Panc1 (cell line): ENCODE measurements around the gene ABCG1. TPM values are rescaled to one million over a fixed set of nuclear protein-coding genes. Genes with fewer than 3 reads are reported as not detected.

ENCODE experiments used
- ATAC-seq: fragments of 200-7000 bp; cut with Tn5 transposase; 2 replicates; pipeline ENCODE4 v1.9.1; 2020; ENCODE audit warnings: mild to moderate bottlenecking, moderate library complexity
- BruUV-seq: library from RNA; stranded (reverse); fragments of 400-500 nt; replicated peaks from 2 replicates; lab custom pipeline; 2021; lab: Mats Ljungman, UMichigan
- CTCF ChIA-PET: fragments of 300-600 bp; sonication (Branson Sonifier 250); formaldehyde crosslinking; loops from one replicate; lab custom pipeline; 2022; ENCODE audit warnings: antibody characterized with exemption; lab: Charles Lee
- POLR2A ChIA-PET: fragments of 300-600 bp; sonication (Branson Sonifier 250); formaldehyde crosslinking; loops from one replicate; lab custom pipeline; 2022; ENCODE audit warnings: antibody characterized with exemption; lab: Charles Lee
- DNase-seq: peaks from one replicate; pipeline ENCODE4 v3.0.0-alpha.2; 2010; ENCODE audit warnings: low read depth, low spot score
- H3K27ac ChIP-seq: 2 replicates; pipeline ENCODE4 v1.5.1; 2011; ENCODE audit warnings: mild to moderate bottlenecking, low read length, inconsistent platforms
- H3K27me3 ChIP-seq: fragments of 200-500 bp; sonication (Bioruptor generic); 2 replicates; pipeline ENCODE4 v1.6.0; 2014; ENCODE audit warnings: low read length, inconsistent platforms; ENCODE audit not compliant: control insufficient read depth, insufficient read depth
- H3K36me3 ChIP-seq: fragments of 200-500 bp; sonication (Bioruptor generic); 2 replicates; pipeline ENCODE4 v1.5.1; 2014; ENCODE audit warnings: inconsistent platforms, mild to moderate bottlenecking, low read length, moderate library complexity; ENCODE audit not compliant: control insufficient read depth, insufficient read depth
- H3K4me1 ChIP-seq: 2 replicates; pipeline ENCODE4 v1.5.1; 2011; ENCODE audit warnings: inconsistent platforms, mild to moderate bottlenecking, low read length, moderate library complexity; ENCODE audit not compliant: control insufficient read depth, insufficient read depth
- H3K4me3 ChIP-seq, 2 experiments: 2 replicates each; pipeline ENCODE4 v1.5.1; 2011 to 2012; ENCODE audit warnings: low read depth in 2 of 2, low read length in 2 of 2, mild to moderate bottlenecking in 2 of 2, inconsistent platforms in 1 of 2, moderate library complexity in 1 of 2
- H3K9me3 ChIP-seq: fragments of 200-500 bp; sonication (Bioruptor generic); 2 replicates; pipeline ENCODE4 v1.5.1; 2014; ENCODE audit warnings: low read depth, mild to moderate bottlenecking, inconsistent platforms, low read length, moderate library complexity; ENCODE audit not compliant: control insufficient read depth, insufficient read depth
- CTCF ChIP-seq: fragments of 450-650 bp; IDR thresholded peaks from 2 replicates; pipeline ENCODE4 v1.5.1; 2017; ENCODE audit warnings: mild to moderate bottlenecking
- POLR2AphosphoS5 ChIP-seq: IDR thresholded peaks from 2 replicates; pipeline ENCODE4 v1.6.1; 2012; ENCODE audit warnings: mild to moderate bottlenecking, low read depth, low read length, moderate library complexity
- SIN3A ChIP-seq: IDR thresholded peaks from 2 replicates; pipeline ENCODE4 v1.6.1; 2012; ENCODE audit warnings: low read depth, mild to moderate bottlenecking, low read length, moderate library complexity, borderline replicate concordance; ENCODE audit not compliant: insufficient read depth
- TCF7L2 ChIP-seq: IDR thresholded peaks from 2 replicates; pipeline ENCODE4 v1.6.1; 2011; ENCODE audit warnings: mild to moderate bottlenecking, low read depth, low read length, inconsistent platforms
- in situ Hi-C: cut with HindIII; loops from 2 replicates; pipeline ENCODE4 v1.10.0; 2016; ENCODE audit warnings: low sequenced_read_pairs, low pct_unique_long_range_greater_than_20kb
- intact Hi-C: fragments of 100-400 bp; cut with micrococcal nuclease; formaldehyde crosslinking; loops from one replicate; pipeline ENCODE4 v1.10.0; 2022; ENCODE audit not compliant: unreplicated experiment
- total RNA-seq: library from RNA; stranded (reverse); gene quantifications from one replicate; pipeline ENCODE4 v1.2.1, GENCODE V29; 2021; ENCODE audit not compliant: unreplicated experiment
- TF ChIP-seq, protein P1 (sequence below), 2 experiments: IDR thresholded peaks; 2 replicates each; pipeline ENCODE4 v1.6.1; 2011 to 2012; ENCODE audit warnings: low read depth in 2 of 2, control low read depth in 1 of 2, low read length in 1 of 2, mild to moderate bottlenecking in 1 of 2, moderate library complexity in 1 of 2; ENCODE audit not compliant: insufficient read depth in 1 of 2

The ABCG1 gene
- total RNA-seq, 1 experiment from 2014 or later, result 0.80 TPM

DNA sequence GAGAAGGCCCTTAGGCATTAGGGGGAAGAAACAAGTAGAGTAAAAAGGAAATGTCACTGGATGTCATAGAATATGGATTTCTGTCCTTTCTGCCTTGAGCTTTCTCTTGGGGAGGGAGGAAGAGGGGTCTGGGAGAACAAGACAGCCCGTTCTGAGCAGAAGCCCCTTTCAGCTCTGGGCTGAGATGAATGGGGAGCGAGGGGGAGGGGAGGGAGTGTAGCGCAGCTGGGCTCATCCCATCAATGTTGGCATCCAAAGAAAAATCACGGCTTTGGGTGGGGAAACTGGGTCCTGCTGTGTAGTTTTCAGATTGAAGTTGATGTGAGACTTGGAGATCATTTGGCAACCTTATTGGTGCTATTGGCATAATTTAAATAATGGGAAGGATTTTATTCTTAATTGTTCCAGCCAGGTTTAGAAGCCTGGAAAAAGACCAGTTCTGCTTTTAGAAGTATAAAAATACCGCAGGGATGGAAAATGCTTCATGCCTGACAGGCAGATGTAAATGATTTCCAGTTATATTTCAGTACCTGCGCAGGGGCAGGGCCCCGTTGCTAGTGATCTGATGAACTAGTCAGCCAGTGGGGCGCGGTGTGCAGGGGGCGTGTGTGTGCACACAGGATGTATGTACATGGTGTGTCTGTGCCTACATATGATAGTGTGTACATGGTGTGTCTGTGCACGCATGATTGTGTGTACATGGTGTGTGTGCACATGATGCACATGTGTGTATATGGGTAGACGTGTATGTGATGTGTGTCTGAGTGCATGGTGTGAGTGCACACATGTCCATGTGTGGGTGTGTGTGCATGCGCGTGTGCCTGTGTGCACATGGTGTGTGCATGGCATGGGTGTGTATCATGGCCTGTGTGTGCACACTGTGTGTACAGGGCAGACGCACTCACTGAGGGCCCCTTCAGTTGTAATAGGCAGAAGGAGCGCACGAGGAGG lies 36.0 kb downstream of the ABCG1 start:
- BruUV-seq, result no TSS peak
- Histone ChIP-seq H3K4me1 (no peaks in the 10 kb centered on the region), H3K27ac (no peak overlapping the region), H3K9me3 (no peaks in the 10 kb centered on the region), H3K36me3 (no peaks in the 10 kb centered on the region), H3K27me3 (no peaks in the 10 kb centered on the region), H3K4me3 (no peak overlapping the region)
- CTCF ChIA-PET, result no interaction called here
- POLR2A ChIA-PET, result no interaction called here
- ATAC-seq (no peak), DNase-seq (no peak)
- intact Hi-C loops, result loop anchor here (10.0 kb wide), 1 partner anchor 110 kb away; no protein-coding TSS in a partner anchor
- in situ Hi-C loops, result no loop called here
- TF ChIP-seq TCF7L2 (no peak), POLR2AphosphoS5 (no peak), SIN3A (no peak), CTCF (no peak)
- TF ChIP-seq, protein P1, sequence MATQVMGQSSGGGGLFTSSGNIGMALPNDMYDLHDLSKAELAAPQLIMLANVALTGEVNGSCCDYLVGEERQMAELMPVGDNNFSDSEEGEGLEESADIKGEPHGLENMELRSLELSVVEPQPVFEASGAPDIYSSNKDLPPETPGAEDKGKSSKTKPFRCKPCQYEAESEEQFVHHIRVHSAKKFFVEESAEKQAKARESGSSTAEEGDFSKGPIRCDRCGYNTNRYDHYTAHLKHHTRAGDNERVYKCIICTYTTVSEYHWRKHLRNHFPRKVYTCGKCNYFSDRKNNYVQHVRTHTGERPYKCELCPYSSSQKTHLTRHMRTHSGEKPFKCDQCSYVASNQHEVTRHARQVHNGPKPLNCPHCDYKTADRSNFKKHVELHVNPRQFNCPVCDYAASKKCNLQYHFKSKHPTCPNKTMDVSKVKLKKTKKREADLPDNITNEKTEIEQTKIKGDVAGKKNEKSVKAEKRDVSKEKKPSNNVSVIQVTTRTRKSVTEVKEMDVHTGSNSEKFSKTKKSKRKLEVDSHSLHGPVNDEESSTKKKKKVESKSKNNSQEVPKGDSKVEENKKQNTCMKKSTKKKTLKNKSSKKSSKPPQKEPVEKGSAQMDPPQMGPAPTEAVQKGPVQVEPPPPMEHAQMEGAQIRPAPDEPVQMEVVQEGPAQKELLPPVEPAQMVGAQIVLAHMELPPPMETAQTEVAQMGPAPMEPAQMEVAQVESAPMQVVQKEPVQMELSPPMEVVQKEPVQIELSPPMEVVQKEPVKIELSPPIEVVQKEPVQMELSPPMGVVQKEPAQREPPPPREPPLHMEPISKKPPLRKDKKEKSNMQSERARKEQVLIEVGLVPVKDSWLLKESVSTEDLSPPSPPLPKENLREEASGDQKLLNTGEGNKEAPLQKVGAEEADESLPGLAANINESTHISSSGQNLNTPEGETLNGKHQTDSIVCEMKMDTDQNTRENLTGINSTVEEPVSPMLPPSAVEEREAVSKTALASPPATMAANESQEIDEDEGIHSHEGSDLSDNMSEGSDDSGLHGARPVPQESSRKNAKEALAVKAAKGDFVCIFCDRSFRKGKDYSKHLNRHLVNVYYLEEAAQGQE (IDR thresholded peaks at IDR 0.05; ENCODE audit: insufficient read depth in 1 of 2, low read depth in 2 of 2, low read length in 1 of 2), result no peak

DNA sequence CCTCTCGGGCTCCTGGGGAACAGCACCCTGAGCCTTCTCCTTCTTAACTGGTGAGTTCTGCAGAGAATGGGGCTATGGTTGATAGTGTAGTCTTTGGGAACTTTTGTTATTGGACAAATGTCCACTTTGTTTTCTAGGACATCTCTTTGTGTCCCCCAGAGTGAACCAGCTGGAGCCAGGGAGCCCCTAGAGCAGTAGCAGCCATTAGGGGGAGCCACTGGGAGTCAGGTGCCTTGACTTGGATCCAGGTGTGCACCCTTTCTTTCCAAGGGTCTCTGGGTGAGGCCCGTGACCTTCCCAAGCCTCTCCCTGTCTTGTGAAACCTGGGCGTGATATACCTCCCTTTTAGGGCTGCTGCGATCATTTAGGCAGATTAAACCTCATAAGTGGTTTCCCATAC lies 36.9 kb downstream of the ABCG1 start:
- no peaks in the 10 kb centered on the region for H3K27me3 ChIP-seq
- H3K27ac ChIP-seq, result no peak overlapping the region
- intact Hi-C loops (loop anchor here (10.0 kb wide), 1 partner anchor 111 kb away; no protein-coding TSS in a partner anchor), in situ Hi-C loops (no loop called here)
- CTCF ChIA-PET, result no interaction called here
- TF ChIP-seq POLR2AphosphoS5 (no peak), SIN3A (no peak), TCF7L2 (no peak), CTCF (no peak)
- TF ChIP-seq, protein P1 (IDR thresholded peaks at IDR 0.05; ENCODE audit: insufficient read depth in 1 of 2, low read depth in 2 of 2, low read length in 1 of 2), result no peak
- H3K36me3 ChIP-seq, result no peaks in the 10 kb centered on the region
- no peaks in the 10 kb centered on the region for H3K4me1 ChIP-seq
- BruUV-seq, result no TSS peak
- H3K4me3 ChIP-seq, result no peak overlapping the region
- DNase-seq (no peak), ATAC-seq (no peak)
- H3K9me3 ChIP-seq, result no peaks in the 10 kb centered on the region
- POLR2A ChIA-PET, result no interaction called here
